Muscle of arm (tissue), 12 donors: Measurements from ENCODE around the gene CCDC106. TPM values are rescaled to one million over a fixed set of nuclear protein-coding genes. Genes with fewer than 3 reads are reported as not detected.

Experiments
- DNase-seq: peaks from one replicate; pipeline ENCODE4 v3.0.0-alpha.2; 2013
- polyA plus RNA-seq, 12 donors: library from polyadenylated mRNA; unstranded; fragments of 120-200 nt; gene quantifications; one replicate each; pipeline ENCODE4 v1.2.1, GENCODE V29; 2013; ENCODE audit not compliant: insufficient read length in 12 of 12

CCDC106 gene
- polyA plus RNA-seq, 12 donors = 10.1 to 17.1 (median 11.7) TPM; not detected in 1

DNA sequence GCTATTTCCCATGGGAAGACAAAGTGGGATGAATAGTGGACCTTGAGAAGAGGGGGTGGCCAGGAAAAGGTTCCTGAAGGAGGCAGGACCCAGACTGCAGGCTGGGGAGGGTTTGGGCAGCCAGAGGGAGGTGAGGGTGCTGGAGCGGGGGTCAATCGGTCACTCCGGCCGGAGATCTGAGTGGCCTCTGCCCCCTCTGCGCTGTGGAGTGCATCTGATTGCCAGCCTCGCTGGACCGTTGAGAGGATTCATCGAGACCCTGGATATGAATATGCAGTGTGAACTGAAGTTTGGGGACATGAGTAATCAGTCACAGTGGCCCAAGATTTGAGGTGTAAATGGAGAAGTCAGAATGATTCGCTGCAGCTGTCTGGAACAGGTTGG, 12.7 kb upstream of the CCDC106 start:
- no peak for DNase-seq

DNA sequence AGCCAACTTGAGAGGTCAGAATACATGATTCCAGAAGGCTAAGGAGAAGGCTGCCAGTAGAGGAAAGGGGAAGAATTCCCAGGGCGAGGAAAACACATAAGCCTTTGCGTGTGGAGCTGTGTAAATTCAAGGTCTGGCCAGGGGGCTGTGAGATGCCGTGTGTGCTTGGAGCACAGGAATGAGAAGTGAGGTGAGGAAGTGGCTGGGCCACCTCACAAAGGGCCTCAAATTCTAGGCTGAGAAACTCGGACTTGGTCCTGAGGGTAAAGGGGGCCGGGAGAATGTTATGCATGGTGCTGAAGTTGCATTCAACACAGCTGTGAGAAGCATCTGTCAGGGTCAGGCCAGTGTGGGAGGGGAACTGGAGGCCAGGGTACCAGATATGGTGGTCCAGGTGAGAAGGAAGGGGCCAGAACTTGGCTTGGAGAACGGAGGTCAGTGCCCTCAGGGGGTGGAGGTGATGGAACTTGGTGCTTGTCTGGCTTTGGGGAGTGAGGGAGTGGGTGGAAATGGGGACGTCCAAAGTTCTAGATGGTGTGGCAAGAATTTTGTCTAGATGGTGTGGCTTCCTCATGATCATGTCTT, 12.1 kb upstream of the CCDC106 start:
- DNase-seq = no peak

DNA sequence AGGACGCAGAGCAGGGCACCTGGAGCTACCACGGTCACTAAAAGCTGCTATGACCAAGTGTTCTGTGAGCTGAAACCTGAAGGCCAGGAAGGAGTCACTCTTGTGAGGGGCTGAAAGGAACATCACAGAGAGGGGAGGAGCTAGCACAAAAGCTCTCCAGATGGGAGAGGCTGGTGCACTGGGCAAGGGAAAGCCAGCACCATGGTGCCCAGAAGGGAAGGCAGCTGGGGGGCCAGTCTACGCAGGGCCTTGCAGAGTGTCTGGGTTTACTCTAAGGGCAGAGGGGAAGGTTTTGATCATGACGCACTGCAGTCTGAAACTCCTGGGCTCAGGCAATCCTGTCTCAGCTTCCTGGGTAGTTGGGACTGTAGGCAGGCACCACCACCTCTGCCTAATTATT, 11.3 kb upstream of the CCDC106 start:
- no peak for DNase-seq

DNA sequence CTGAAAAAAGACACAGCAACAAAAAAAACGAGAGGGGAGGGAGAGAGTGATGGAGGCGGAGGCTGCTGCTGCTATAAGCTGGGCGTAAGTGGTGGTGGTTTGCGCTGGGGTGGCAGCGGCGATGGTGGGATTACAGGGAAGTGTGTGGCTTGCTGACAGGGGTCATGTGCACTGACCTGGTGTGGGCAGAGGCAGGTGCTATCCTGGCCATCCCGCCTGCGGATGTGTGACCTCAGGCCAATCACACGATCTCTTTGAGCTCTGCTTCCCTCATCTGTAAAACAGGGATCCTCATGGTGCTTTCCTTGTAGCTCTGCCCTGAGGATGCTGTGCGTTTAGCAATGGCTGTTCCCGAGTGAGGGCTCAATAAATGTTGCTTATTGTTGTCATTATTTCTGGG, 10.5 kb upstream of the CCDC106 start:
- no peak for DNase-seq

DNA sequence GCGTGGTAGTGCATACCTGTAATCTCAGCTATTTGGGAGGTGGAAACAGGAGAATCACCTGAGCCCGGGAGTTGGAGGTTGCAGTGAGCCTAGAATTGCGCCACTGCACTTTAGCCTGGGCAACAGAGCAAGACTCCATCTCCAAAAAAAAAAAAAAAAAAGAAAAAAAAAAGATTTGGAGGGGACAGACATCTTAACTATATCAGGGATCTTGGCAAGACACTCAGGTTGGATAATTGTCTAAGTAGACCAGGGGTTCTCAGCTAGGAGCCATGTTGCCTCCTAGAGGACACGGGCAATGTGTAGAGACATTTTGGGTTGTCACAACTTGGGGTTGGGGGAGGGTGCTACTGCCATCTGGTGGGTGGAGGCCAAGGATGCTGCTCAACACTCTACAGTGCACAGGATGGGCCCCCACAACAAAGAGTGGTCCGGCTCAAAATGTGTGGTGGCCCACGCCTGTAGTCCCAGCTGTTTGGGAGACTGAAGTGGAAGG, 9.1 kb upstream of the CCDC106 start:
- no peak for DNase-seq

DNA sequence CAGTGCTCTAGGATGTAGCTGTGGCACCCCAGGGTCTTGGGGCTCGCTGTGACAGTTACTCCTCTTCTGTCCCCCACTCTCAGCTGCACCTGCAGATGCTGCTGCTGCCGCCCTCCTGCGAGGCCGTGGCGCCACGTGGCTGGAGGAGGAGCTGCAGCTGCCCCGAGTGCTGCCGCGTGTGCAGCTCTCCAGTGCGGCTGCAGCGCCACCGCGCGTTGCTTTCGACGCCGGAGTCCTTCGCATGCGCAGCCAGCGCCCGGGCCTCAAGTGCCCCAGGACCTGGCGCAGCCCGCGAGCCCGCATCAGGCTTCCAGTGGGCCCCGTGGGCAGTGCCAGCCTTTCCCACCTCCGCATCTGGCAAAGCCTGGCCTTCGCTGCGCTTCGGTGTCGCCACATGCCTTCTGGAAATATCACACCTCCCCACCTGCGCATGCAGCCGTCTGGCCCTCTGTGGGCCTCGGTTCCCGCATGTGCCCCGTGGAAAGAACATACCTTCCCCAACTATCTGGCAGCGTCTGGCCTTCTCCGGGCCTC, 7.9 kb upstream of the CCDC106 start:
- peak; percentile 71 for DNase-seq

DNA sequence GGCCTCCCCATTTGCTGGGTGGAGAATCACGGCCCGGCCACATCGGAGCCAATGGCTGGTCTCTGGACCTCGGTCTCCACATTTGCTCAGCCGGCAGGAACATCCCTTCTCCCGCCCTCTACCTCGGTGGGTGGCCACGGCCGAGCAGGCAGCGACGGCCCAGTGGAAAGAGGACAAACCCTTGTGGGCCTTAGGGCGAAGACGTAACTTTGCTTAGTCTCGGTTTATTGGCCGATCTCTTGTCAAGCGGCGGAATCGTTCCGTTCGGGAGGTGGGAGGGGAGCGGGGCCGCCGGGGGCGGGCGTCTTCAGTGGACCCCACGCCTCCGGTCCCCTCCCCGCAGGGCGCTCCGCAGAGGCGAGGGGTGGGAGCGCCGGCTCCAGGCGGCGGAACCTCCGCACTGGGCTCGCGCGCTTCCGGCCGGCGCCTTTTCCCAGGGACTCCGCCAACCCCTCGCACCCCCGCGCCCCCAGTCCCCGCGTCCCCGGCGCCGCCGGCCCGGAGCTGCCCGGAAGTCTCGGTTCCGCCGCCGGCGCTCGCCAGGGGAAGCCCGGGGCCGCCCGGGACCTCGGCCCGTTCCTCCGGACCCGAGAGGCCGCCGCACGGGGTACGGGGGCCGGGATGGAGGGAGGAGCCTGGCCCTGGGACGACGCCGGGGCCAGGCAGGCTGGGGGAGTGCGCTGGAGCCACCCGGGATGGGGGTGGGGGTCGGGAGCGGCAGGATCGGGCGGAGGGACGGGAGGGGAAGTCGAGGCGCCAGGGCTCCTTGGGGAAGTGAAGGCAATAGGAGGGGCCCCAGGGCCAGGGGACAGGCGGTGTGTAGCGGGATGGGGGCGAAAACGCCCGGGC, 7.2 kb upstream of the CCDC106 start, which contains the start of gene ZNF580:
Gene ZNF580, plus strand, starts transcription at position 426 of the 849 bp plus-strand sequence. CDS start 1,507 bp downstream, outside the sequence.
- peak; percentile 84 for DNase-seq

DNA sequence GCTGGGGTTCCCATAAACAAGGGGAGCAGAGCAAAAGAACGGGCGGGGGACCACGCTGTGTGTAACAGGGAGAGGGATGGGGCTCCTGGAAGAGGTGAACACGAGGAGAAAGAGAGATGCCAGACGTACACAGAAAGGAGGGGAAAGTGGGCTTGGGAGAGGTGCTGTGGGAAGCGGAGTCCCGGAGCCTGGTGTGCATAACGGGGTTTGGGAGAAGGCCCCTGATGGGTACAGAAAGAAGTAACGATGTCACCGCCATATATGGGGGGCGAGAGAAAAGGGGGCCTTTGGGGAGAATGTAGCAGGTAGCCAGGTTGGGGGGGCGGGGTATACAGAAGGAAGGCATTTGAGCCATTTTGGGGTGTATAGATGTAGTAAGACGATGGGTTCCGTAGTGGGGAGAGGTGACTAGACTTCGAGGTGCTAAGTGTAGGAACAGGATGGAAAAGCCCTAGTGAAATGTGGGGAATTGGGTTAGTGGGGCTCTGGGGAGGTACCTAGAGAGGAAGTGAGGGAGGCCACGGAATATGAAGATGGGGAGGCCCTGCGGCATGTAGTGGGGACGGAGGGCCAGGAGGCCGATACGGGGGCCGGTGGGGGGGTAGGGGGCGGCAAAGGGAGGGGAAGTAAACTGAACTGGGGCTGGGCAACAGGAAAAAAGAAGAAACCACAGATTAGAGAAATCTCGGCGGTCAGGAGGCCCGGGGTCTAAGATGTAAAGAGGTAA, 6.4 kb upstream of the CCDC106 start:
- no peak for DNase-seq

DNA sequence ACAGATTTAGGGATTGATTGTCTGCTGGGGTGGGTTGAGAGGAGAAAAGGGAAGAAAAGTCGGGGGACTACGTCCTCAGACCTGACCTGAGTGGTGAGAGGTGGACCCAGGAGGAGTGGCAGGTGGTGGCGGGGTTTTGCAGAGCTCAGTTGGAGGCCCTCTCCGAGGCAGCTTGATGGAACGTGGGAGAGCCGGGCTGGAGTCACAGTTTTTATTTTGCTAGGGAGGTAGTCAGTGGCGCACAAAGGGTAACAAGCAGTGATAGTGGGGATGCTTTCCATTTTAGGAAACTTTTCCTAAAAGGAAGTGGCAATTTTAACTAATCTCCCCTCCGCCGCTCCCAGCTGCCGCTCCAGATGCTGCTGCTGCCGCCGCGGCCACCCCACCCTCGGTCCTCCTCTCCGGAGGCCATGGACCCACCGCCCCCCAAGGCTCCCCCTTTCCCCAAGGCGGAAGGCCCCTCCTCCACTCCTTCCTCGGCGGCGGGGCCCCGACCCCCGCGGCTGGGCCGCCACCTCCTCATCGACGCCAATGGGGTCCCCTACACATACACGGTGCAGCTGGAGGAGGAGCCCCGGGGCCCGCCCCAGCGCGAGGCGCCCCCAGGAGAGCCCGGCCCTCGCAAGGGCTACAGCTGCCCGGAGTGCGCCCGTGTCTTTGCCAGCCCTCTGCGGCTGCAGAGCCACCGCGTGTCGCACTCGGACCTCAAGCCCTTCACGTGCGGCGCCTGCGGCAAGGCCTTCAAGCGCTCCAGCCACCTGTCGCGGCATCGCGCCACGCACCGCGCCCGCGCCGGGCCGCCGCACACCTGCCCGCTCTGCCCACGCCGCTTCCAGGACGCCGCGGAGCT, 5.6 kb upstream of the CCDC106 start:
- no peak for DNase-seq

DNA sequence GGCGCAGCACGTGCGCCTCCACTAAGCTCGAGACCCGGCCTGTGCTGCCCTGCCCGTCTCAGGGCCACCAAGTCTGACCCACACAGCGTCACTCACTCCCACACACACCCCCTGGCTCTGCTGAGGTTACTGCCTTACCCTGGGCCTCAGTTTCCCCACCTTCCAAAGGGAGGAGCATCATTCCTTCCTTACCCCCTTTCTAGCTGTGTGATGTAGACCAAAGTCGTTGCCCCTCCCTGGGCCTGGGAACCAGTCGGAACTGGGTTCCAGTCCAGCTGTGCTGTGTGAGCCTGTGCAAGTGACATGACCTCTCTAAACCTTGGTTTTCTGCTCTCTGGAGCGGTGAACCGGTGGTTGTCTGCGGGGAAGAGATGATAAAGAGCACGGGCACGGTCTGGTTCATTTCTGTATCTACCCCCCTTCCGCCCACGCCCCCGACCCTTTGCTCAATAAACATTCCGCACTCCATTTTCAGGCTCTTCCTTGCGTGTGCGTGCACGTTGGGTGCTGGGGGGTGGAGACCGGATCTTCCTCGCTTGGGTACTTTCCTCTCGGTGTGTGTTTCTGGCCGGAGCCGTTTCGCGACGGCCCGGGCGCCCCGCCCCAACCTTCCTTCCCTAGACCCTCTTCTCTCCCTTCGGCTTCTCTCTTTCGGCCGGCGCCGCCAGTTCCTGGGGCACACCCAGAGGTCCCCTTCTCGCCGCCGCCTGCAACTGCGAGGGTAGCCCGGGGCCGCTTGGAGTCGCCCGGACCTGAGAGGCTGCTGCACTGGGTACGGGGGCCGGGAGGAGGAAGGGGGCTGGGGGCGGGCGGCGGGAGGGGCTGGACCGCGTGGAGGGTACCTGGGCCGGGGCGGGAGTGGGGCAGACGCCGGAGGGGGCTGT, 4.8 kb upstream of the CCDC106 start, which contains the start of gene ZNF581:
Gene ZNF581, plus strand, starts transcription at position 647 of the 884 bp plus-strand sequence. CDS start 923 bp downstream, outside the sequence.
- DNase-seq = peak; percentile 81

DNA sequence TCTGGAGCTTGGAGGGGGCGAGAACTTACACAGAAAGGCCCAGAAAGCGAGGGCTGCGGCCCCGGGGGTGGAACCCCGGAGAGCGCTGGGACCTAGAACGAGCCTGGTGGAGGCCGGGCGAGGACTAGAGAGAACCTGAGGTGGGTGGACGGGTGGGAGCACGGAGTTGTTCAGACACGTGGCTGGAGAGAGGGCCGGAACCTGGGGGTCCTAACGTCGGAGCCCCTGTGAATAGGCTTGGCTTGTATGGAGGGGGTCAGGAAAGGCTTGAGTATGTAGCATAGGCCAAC, 4.2 kb upstream of the CCDC106 start:
- DNase-seq = no peak

DNA sequence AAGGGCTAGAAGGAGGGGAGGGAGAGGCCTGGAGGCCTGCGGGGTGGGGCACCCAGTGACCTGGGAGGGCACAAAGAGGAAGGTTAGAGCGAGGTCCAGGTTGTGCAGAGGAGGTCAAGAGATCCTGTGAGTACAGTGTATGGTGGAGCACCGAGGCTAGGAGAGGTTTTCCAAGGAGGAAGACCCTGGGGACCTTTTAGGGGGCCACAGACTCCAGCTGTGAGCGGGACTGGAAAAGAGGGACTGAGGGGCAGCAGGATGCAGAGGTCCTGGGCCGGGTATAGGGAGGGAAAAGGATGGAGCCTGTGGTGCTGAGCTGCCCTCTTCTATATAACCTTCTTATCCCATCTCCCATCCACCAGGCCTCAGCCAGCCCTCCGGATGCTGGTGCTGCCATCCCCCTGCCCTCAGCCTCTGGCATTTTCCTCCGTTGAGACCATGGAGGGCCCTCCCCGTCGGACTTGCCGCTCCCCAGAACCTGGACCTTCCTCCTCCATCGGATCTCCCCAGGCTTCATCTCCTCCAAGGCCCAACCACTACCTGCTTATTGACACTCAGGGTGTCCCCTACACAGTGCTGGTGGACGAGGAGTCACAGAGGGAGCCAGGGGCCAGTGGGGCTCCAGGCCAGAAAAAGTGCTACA, 3.7 kb upstream of the CCDC106 start:
- no peak for DNase-seq

DNA sequence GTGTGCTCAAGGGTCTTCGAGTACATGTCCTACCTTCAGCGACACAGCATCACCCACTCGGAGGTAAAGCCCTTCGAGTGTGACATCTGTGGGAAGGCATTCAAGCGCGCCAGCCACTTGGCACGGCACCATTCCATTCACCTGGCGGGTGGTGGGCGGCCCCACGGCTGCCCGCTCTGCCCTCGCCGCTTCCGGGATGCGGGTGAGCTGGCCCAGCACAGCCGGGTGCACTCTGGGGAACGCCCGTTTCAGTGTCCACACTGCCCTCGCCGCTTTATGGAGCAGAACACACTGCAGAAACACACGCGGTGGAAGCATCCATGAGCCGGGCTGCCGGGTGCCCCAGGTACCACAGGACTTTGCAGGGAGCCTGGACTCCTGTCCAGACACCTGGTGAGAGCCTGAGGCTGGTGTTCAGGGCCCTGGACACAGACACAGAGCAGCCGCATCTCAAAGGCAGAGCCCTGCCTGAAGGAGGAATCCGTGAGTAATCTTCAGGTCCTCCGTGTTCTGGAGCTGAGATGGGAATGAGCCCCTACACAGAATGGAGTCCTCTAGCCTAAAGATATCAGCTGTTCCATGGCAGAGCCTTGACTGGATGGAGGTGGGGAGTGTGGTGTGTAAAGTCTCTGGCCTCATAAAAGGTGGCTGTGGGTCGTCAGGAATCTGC, 3.0 kb upstream of the CCDC106 start:
- no peak for DNase-seq

DNA sequence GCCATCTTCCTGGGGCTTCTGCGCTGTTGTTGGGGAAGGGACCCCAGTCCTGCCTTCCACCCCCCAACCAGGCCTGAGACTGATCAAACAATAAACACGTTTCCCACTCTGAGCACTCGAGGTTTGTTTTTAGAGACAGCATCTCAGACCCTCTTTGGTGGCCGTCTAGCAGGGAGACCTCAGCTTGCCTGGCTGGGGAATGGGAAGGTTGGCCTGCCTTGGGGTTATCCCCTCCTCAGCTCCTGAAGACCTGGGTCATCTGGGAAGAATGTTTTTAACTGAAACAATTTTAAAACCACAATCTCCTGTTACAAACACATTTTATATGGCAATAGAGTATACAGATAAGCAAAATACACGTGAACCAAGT, 2.5 kb upstream of the CCDC106 start:
- no peak for DNase-seq

DNA sequence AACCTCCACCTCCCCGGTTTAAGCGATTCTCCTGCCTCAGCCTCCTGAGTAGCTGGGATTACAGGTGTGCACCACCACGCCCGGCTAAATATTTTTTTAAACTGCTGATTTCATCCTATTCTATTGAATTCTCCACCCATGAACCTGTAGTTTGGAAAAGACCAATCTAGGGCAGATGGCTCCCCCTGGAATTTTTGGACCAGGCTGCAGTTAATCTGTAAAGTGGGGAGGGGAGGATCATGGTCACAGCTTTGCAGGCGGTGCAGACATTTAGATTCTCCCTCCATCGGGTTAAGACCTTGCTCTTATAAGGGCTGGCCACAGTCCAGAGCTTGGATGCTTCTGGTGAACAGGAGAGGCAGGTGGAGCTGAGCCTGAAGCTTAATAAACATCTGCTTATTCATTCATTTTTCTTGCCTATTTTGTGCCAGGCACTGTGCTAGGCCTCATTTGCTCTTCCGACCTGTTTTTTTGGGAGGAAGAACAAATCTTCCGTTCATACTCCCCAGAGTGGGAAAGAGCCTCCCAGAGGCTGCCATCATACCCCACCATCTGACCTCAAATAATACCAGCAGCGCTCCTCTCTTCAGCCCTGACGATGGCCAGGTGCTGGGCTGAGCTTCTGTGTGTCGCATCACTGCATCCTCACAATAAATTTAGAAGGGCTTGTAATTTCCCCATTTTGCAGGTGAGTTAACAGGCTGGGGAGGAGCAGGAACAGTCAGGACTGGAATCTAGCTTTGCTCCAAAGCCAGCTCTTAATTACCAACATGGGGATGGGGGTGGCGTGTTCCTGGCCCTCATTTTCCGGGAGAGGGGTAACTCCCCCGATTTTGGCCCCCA, 902 bp upstream of the CCDC106 start:
- DNase-seq = no peak

DNA sequence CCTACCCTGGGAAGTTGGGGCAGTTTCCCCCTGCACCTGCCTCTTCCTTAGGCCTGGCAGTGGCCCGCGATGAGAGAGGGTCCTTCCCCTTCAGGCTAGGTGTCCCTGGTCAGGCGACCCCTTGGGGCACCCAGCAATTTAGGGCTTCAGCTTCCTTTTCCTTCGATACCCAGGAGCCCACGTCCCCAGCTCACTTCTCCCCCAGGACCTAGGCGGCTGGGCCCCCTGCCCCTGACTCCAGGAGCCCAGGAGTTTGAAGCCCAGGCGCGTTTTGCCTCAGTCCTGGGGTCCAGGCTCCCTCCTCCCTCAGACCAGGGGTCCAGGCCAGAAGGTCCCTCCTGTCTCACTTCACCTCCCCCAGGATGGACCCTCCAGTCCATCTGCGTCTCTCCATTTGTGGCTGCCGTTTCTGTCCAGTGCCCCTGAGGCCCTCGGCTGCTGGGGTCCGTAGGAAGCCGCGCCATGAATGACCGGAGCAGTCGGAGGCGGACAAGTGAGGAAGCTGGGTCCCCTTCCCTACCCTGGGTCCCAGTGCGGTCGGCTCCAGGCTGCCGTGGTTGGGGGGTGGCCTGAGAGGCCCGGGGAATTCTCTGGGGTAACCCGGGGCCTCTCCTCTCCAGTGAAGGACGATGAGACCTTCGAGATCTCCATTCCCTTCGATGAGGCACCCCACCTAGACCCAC, 714 bp downstream of the CCDC106 start:
- no peak for DNase-seq

DNA sequence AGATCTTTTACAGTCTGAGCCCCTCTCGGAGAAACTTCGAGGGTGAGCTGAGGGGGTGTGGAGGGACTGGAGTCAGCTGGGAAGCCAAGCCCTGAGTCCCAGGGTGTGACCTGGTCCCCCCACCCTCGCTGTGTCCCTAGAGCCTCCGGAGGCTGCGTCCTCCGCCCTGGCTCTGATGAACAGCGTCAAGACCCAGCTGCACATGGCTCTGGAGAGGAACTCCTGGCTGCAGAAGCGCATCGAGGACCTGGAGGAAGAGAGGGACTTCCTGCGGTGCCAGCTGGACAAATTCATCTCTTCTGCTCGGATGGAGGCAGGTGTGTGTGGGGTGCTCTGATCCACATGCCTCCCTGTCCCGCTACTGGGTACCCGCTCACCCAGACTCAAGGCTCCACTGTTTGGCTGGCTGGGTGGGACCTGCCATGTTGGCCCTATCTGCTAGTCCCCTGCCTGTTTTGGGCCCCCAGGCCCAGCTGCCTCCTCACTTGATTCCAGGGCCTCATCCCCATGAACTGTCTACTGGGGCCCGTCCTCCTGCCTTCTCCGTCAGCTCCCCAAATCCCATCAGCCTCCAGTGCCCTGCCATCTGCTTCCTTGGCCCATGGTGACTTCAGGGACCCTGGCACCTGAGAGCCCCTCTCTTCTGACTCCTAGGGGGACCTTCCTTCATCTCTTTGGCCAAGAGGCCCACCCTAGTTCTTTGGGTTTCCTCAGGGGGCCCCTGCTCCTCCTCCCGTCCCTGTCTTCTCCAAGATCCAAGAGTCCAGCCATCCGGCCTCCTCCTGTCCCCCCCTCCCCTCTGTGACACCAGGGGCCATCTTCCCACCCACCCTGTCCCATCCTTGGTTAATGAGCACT, 1.5 kb downstream of the CCDC106 start:
- DNase-seq = no peak
